ENCODE measurements around the gene CLASP2. TPM values are rescaled to one million over a fixed set of nuclear protein-coding genes. Genes with fewer than 3 reads are reported as not detected.
"Not testable (repeated sequence)": the region's sequence is repeated elsewhere in the genome, so short reads cannot be mapped to it uniquely, and the experiment has no call there.

CLASP2 gene
- total RNA-seq, 1 donor from 2014 or later: 71.3 TPM

DNA sequence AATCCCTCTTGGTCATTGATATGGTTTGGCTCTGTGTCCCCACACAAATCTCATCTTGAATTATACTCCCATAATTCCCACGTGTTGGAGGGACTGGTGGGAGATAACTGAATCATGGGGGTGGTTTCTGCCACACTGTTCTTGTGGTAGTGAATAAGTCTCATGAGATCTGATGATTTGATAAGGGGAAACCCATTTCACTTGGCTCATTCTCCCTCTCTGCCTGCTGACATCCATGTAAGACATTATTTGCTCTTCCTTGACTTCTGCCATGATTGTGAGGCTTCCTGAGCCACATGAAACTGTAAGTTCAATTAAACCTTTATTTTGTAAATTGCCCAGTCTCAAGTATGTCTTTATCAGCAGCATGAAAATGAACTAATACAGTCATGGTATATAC, 171.0 kb downstream of the CLASP2 start:
- no peak for DNase-seq (ENCODE audit: low read depth)

DNA sequence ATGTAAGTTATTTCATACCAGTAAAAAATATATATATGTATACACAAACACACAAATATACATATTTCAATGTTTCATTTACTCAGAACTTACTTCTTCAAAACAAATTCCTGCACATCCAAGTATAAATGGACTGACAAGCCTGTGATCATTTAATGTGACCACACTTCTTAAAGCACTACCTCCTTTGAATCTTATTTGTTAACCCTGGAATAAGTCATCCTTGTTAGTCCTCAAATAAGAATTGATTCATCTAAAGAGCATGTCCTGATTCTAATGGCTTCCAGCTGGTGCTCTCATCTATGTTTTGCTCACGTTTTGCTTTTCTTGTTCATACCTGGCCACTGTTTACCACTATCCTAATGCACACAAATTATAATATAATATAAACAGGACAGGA, 173.9 kb downstream of the CLASP2 start:
- DNase-seq (ENCODE audit: low read depth): peak; percentile 1

DNA sequence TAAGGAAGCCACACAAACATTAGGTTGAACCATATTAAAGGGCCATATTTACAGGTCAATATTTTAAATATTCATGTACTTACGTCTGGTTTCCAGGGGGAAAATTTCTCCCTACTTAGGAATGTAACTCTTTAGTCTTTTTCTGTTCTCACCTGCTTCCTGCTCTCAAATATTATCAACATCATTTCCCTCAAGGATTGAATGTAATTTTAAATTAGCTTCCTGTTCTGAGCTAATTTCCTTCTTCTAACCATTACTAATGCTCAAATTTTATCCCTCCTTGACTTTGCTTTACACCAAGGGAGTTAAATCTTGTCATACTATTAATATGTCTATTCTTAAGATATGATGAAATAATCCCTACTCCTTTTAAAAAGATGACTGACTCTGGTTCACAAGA, 174.5 kb downstream of the CLASP2 start:
- DNase-seq (ENCODE audit: low read depth): no peak

DNA sequence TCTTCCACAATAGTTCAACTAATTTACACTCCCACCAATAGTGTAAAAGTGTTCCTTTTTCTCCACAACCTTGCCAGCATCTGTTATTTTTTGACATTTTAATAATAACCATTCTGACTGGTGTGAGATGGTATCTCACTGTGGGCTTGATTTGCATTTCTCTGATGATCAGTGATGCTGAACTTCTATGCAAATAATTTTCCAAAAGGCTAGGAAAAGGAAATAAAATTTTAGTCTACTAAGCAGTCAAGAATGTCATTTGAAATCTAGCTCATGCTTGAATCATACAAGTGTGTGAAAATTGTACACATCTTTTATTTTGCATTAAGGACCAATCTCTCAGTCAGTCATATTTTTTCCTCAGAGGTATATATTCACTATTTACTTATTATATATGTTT, 176.1 kb downstream of the CLASP2 start:
- no peak for DNase-seq (ENCODE audit: low read depth)

DNA sequence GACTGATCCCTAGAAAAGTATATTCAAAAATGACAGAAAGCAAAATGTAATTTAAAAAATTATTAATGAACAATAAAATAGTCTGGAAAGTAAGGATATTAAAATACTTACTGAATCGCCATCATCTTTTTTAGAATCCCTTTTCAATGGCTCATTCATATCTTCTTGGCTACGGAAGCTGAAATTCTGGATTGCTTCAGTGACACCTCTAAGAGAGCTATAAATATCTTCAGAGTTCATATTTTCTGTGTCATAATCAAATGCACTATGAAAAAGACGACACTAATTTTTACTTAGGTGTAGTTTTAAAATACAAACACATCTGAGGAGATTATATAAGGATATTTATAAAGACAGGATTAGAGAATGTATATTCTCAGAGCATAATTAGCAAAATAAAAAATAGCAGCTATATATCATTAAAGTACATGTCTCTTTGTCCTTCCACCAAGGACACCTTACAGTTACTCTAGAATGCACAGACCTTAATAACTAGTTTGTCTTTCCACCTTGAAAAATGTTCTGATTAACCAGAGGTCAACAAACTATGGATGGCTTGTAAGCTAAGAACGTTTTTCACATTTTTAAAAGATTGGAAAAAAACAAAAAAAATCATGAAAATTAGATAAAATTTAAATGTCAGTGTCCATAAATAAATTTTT, 179.2 kb downstream of the CLASP2 start:
- no peak for DNase-seq (ENCODE audit: low read depth)

DNA sequence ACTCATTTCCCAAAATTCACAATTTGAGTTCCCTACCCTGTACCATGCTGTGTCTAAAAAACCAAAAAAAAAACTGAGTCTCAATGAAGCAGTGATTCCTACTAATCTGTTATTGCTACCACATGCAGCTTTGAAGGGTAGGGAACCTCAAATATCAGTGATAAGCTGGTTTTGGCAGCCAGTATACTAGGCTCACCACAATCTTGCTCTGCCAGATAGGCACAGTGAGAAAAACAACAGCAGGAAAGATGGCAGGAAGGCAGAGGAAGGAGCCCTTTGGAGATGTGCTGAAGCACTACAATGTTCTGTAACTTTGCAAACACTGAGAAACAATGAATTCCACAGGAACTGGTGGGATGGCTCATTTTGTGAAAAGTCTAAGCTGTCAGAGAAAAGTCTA, 180.9 kb downstream of the CLASP2 start:
- DNase-seq (ENCODE audit: low read depth): no peak

DNA sequence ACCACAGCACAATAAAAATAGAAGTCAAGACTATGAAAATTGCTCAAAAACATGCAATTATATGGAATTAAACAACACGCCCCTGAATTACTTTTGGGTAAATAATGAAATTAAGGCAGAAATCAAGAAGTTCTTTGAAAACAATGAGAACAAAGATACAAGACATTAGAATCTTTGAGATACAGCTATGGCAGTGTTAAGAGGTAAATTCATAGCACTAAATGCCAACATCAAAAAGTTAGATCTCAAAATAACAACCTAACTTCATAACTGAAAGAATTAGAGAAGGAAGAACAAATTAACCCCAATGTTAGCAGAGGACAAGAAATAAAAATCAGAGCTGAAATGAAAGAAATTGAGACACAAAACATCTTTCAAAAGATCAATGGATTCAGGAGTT, 191.3 kb downstream of the CLASP2 start:
- DNase-seq (ENCODE audit: low read depth): no peak

DNA sequence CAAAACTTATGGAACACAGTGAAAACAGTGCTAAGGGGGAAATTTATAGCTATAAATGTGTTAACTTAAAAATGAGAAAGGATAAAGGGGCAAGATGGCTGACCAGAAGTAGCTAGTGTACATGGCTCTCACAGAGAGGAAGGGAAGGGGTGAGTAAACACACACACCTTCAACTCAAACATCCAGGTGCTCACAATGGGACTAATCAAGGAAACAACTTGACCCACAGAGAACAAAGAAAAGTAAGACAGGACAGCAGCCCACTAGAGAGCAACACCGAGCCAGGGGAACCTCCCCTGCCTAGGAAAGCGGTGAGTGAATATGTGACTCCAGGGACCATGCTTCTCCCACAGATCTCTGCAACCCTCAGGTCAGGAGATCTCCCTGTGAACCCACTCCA, 192.8 kb downstream of the CLASP2 start:
- no peak for DNase-seq (ENCODE audit: low read depth)

DNA sequence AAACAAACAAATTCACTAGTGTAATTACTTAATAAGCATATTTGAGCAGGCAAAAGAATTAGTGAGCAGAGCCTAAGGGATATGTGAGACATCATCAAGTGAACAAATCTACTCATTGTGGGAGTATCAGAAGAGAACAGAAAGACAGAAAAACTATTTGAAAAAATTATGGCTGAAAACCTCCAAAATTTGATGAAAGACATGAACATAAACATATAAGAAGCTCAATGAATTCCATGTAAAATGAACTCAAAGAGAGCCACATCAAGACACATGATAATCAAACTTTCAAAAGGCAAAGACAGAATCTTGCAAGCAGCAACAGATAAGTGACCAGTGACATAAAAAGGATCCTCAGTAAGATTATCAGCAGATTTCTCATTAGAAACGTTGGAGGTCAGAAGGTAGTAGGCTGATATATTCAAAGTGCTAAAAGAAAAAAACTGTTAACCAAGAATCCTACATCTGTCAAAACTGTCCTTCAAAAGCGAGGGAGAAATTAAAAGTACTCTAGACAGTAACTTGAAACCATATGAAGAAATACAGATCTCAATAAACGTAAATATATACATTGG, 194.9 kb downstream of the CLASP2 start:
- DNase-seq (ENCODE audit: low read depth): no peak

DNA sequence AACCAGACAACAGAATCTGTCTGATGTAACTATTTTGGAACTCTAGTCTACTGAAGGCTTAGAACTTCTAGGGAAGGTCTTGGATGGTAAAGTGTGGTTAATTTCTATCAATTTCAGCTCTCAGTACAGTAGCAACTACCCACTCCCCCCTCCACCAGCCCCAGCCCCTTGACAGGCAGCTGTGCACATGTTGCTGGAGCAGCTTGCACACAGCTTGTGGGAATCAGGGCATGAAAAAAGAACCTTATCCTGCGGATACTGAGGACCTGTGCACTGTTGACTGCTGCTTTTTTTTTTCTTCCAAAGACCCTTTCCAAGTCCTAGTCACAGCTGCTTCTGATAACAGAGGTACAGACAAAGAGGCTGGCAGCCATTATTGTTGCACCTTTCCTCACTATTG, 196.3 kb downstream of the CLASP2 start:
- no peak for DNase-seq (ENCODE audit: low read depth)

DNA sequence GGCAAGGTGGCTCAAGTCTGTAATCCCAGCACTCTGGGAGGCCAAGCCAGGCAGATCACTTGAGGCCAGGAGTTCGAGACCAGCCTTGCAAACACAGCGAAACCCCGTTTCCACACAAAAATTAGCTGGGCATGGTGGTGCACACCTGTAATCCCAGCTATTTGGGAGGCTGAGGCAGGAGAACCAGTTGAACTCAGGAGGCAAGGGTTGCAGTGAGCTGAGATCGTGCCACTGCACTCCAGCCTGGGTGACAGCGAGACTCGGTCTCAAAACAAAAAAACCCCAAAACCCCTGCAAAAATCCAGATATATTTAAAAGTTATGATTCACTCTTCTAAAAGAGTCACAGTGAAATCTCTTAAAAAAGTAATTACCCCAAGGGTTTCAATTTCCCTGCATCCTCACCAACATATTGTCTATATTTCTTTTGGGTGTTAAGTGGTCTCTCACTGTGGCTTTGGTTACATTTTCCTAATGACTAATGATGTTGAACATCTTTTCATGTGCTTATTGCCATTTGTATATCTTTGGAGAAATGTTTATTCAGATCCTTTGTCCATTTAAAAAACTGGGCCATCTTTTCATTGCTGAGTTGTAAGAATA, 204.7 kb downstream of the CLASP2 start:
- no peak for DNase-seq (ENCODE audit: low read depth)

DNA sequence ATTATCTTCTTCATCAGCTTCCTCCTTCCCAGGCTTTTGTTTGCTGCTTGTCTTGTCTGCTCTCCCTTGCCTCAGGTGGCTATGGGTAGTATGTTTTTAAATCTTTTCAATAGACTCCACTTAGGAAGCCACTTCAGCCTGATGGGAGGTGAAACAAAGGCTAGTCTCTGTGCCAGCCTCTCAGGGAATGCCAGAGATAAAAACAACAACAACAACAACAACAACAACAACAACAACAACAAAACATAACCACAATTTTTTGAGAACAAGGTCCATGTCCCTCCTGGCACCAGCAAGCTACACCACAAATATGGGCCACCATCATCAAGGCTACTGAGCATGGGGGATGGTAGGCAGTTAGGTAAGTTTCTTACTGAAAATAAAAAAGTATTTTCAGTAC, 213.0 kb downstream of the CLASP2 start:
- no peak for DNase-seq (ENCODE audit: low read depth)

DNA sequence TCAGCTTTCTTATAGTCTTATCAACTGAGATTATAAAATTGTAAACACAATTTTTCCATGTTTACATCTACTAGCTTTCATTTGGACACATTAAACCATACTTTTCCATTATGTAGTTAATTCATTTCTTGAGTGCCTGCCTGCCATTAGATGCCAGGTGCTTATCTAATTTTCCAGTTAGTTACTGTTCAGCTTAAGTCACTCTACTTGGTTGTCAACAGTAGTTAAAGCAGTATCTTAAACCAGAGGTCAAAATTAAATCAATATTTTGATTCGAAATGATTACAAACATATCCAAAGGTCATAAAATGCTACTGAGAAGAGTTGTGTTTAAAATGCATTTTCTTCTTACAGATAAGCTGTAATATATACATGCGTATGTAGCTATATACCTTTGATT, 221.6 kb downstream of the CLASP2 start:
- DNase-seq (ENCODE audit: low read depth): no peak

DNA sequence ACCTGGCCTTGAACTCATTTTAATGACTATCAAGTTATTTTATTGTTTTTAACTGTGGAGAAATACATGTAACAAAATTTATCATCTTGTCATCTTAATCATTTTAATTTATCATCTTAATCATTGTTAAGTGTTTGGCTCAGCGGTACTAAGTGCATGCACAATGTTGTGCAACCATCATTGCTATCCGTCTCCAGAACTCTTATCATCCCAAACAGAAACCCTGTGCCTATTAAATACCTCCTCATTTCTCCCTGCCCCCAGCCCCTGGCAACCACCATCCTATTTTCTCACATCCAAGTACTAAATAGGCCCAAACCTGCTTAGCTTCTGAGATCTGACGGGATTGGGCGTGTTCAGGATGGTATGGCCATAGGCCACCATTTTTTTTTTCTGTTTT, 226.3 kb downstream of the CLASP2 start:
- no peak for DNase-seq (ENCODE audit: low read depth)

DNA sequence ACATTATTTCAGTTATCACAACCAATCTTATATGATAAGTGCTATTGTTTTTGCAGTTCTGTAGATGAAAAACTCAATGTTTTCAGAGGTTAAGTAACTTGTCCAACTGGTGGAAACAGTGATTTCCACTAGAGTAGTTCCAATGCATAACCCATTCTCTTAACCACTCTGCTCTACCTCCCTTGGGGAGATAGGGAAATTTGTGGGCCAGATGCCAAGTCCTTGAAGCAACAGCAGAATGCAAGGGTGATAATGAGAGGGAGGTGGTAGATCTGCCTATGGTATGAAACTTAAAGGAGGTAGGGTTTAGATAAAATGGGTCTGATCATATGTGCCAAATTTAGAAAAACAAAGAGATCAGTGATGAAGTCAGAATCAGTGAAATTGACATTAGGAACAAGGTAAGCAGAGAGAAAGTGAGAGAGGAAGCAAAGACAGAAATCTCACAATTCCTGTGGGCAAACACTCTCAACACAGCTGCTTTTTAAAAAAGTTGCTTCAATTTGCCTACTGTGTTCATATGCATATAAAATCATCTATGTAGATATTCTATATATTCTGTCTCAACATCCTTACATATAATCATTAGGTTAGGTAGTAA, 227.3 kb downstream of the CLASP2 start:
- peak; percentile 5 for DNase-seq (ENCODE audit: low read depth)

DNA sequence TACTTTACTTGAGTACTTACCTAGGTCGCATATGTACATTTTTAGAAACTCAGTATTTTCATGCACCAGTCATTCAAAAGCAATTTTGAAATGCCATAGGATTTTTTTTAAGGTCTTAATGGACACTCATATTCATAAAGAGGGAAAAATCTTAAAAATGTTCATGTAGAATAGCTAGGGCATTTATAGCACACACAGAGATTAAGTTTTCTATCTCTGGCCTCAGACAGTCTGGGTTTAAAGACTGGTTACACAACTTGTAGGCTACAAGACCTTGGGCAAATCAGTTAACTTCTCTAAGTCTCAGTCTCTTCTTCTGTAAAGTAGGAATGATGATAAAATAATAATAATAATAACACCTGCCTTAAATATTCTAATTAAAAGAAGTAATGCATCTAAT, 229.4 kb downstream of the CLASP2 start:
- no peak for DNase-seq (ENCODE audit: low read depth)

DNA sequence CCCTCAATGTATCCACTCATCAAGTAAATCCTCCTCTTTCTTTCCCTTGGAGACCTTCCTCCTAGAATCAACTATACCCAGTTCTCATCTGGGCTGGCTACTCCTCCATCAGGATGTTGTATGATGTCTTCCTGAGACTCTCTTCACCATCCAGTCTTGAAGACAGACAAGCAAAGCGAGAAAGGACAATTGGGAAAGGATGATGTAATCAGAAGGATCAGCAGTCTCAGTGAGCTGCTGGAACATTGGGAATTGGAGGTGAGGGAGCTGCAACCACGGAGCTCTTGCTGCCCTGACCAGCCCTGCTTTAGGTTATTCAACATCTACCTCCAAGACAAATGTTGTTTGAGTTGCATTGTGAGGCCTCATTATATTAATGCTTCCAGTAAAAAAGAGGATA, 229.8 kb downstream of the CLASP2 start:
- no peak for DNase-seq (ENCODE audit: low read depth)

DNA sequence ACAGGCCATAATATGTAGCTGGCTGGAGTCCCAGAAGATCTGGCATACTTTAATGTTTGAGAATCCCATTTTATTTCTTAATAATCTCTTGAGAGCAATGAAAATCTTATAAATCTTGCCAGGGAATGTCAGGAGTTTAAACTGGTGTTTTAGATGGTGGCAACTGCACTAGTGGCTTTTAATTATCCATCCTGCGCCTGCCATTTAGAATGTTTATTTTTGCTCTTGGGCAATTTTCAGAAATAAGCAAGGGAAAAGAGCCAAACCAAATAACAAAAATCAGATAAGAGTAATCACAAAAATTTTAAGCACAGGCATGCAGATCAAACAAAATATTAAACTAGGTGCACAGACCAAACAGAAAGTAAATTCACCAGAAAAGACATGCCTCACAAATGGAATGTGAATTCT, 235.9 kb downstream of the CLASP2 start:
- DNase-seq (ENCODE audit: low read depth): peak; percentile 11

DNA sequence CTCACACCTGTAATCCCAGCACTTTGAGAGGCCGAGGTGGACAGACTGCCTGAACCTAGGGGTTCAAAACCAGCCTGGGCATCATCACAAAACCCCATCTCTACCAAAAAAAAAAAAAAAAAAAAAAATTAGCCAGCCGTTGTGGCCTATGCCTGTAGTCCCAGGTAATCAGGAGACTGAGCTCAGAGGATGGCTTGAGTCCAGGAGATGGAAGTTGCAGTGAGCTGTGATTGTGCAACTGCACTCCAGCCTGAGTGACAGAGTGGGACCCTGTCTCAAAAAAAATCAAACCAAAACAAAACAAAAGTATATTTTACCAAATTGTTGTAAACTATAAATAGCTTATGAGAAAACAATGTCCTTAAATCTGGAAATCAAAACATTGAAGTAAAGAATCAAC, 243.2 kb downstream of the CLASP2 start:
- no peak for DNase-seq (ENCODE audit: low read depth)

DNA sequence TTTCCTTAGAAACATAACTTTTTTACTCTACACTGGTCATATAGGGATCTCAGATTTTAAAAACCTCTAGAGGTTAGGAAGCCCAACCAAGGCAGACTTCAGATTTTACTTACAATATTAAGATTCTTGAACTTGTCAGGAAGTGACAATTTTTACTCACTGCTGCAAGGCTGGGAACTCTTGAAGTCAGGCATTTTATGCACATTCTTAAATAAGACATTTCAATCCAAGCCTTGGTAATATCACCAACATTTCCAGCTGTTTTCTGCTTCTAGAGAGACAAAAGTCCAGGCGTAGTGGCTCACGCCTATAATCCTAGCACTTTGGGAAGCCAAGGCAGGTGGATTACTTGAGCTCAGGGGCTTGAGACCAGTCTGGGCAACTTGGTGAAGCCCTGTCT, 244.2 kb downstream of the CLASP2 start:
- no peak for DNase-seq (ENCODE audit: low read depth)

DNA sequence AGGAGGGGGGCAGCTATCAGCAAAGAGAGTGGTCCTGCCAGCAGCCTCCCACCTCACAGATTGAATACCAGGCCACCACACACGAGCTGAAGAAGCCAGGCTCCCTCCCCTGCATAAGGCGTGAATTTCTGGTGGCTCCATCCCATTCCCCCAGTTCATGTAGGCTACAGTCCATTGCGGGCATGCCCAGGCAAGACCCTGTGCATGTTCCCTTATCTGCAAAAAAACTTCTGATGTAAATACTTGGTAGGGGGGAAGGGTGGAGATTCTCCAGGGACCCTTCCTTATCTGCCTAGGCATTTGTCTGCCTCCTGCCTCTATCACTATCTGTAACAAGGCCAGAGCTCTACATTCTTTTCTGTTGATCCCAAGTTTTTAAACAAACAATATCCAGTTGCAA, 250.3 kb downstream of the CLASP2 start:
- DNase-seq (ENCODE audit: low read depth): no peak

DNA sequence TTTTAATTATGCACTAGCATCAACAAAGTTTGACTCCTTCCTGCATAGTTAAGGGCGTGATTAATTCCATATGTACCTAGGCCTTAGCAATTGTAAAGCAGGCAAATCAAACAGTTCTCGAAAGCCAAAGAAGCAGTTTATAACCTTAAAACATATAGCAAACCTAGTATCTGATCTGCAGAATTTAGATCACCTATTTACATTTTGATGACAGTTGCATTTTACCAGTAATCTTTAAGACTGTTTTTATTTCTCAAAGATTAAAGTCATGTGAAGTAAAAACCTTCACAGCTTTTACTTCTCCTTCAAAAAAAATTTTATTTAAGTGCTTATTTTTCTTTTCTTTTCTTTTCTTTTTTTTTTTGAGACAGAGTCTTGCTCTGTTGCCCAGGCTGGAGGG, 257.0 kb downstream of the CLASP2 start:
- DNase-seq (ENCODE audit: low read depth): no peak

DNA sequence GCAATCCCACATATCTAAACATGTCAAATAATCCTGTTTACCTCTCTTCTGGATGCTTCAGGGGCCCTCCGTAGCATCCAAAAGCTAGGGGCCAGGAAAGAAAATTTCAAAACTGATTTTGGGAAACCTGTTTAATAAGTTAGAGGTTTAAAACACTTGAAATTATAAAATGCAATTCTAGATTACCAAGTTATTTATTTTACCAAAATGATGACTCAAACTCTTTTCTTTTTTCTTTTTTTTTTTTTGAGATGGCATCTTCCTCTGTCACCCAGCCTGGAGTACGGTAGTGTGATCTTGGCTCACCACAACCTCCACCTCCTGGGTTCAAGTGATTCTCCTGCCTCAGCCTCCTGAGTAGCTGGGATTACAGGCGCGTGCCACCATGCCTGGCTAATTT, 258.5 kb downstream of the CLASP2 start:
- DNase-seq (ENCODE audit: low read depth): not testable (repeated sequence)

All from myocyte (in vitro differentiated cells).